K562 (cell line): Measurements from ENCODE around the gene UBXN10. TPM values are rescaled to one million over a fixed set of nuclear protein-coding genes. Genes with fewer than 3 reads are reported as not detected.

Source experiments
- CREBBP ChIP-seq: IDR thresholded peaks from one replicate; pipeline ENCODE4 v1.6.1; 2012; ENCODE audit warnings: low read depth, mild to moderate bottlenecking, control low read depth, inconsistent platforms, low read length
- EGR1 ChIP-seq: fragments of 450-650 bp; conservative IDR thresholded peaks from 2 replicates; pipeline ENCODE4 v1.6.1; 2017; ENCODE audit warnings: mild to moderate bottlenecking
- ESRRA ChIP-seq: fragments of 450-650 bp; IDR thresholded peaks from 2 replicates; pipeline ENCODE4 v1.6.1; 2014; ENCODE audit warnings: low read depth, mild to moderate bottlenecking, moderate library complexity, borderline replicate concordance
- GABPA ChIP-seq: fragments of 200-800 bp; sonication (Bioruptor generic); conservative IDR thresholded peaks from 2 replicates; pipeline ENCODE4 v1.6.1; 2016; ENCODE audit warnings: low read depth, missing genetic modification characterization, missing compliant biosample characterization
- HMG20B ChIP-seq: fragments of 250-450 bp; sonication (Bioruptor Pico); IDR thresholded peaks from 2 replicates; pipeline ENCODE4 v1.5.0; 2021; ENCODE audit warnings: mild to moderate bottlenecking
- KAT8 ChIP-seq: fragments of 450-650 bp; IDR thresholded peaks from 2 replicates; pipeline ENCODE4 v1.6.1; 2016; ENCODE audit warnings: low read depth, mild to moderate bottlenecking
- KDM4B ChIP-seq, 2 experiments: fragments of 450-650 bp in 1 of 2; sonication (generic) in 1 of 2; IDR thresholded peaks; 2 replicates each; pipeline ENCODE4 v1.6.1; 2016 to 2017; ENCODE audit warnings: borderline replicate concordance in 2 of 2, antibody characterized with exemption in 1 of 2, low read depth in 1 of 2, mild to moderate bottlenecking in 1 of 2
- MBD2 ChIP-seq: sonication (generic); IDR thresholded peaks from 2 replicates; pipeline ENCODE4 v1.6.1; 2016; ENCODE audit warnings: low read depth, borderline replicate concordance
- PCBP2 ChIP-seq: fragments of 200-400 bp; formaldehyde crosslinking; IDR thresholded peaks from 2 replicates; pipeline ENCODE4 v1.6.1; 2018; ENCODE audit warnings: low read length, low read depth, mild to moderate bottlenecking, moderate library complexity; ENCODE audit not compliant: poor library complexity, severe bottlenecking
- RB1 ChIP-seq: fragments of 450-650 bp; IDR thresholded peaks from 2 replicates; pipeline ENCODE4 v1.6.1; 2017; ENCODE audit warnings: low read depth, mild to moderate bottlenecking
- RNF2 ChIP-seq: sonication (generic); IDR thresholded peaks from 2 replicates; pipeline ENCODE4 v1.6.1; 2016
- SIX5 ChIP-seq, 2 experiments: IDR thresholded peaks; 2 replicates each; pipeline ENCODE4 v1.6.1; 2011; ENCODE audit warnings: low read length in 2 of 2, borderline replicate concordance in 1 of 2, low read depth in 1 of 2, mild to moderate bottlenecking in 1 of 2, moderate library complexity in 1 of 2; ENCODE audit not compliant: insufficient read depth in 1 of 2
- SREBF2 ChIP-seq: sonication (generic); formaldehyde crosslinking; IDR thresholded peaks from 2 replicates; pipeline ENCODE4 v1.4.0; 2020; ENCODE audit warnings: mild to moderate bottlenecking, missing genetic modification reagents
- SRF ChIP-seq, 2 experiments: fragments of 250-450, 450-650 bp in 1 of 2; sonication (Bioruptor Pico) in 1 of 2; sonication (generic) in 1 of 2; formaldehyde crosslinking; IDR thresholded peaks; 2 replicates each; pipeline versions ENCODE4 v1.5.0 to v1.5.1; 2020 to 2022; ENCODE audit warnings: mild to moderate bottlenecking in 1 of 2, missing genetic modification reagents in 1 of 2
- STAG1 ChIP-seq: sonication (generic); formaldehyde crosslinking; IDR thresholded peaks from 2 replicates; pipeline ENCODE4 v1.5.0; 2020; ENCODE audit warnings: missing genetic modification reagents, borderline replicate concordance
- XRCC4 ChIP-seq: IDR thresholded peaks from one replicate; pipeline ENCODE4 v1.6.1; 2011; ENCODE audit not compliant: insufficient read depth, insufficient read length; ENCODE audit errors: extremely low read depth
- YY1 ChIP-seq, 3 experiments: IDR thresholded peaks; 2 replicates each; pipeline ENCODE4 v1.6.1; 2011; ENCODE audit warnings: low read length in 2 of 3, mild to moderate bottlenecking in 2 of 3, moderate library complexity in 2 of 3, borderline replicate concordance in 1 of 3, control low read depth in 1 of 3, low read depth in 1 of 3; ENCODE audit not compliant: insufficient read depth in 3 of 3, insufficient replicate concordance in 2 of 3, control insufficient read depth in 1 of 3, insufficient read length in 1 of 3; ENCODE audit errors: extremely low read depth in 1 of 3
- ZNF165 ChIP-seq: fragments of 250-450 bp; sonication (Bioruptor Pico); IDR thresholded peaks from 2 replicates; pipeline ENCODE4 v1.4.0; 2020; ENCODE audit warnings: borderline replicate concordance
- ZNF311 ChIP-seq: fragments of 250-450 bp; sonication (Bioruptor Pico); IDR thresholded peaks from 2 replicates; pipeline ENCODE4 v1.4.0; 2020; ENCODE audit warnings: mild to moderate bottlenecking, moderate library complexity
- ZNF316 ChIP-seq: fragments of 450-650 bp; IDR thresholded peaks from 2 replicates; pipeline ENCODE4 v1.6.1; 2016
- ZNF384 ChIP-seq: IDR thresholded peaks from 2 replicates; pipeline ENCODE4 v1.6.1; 2012; ENCODE audit warnings: low read depth, low read length, improper control_type of control experiment
- ZNF395 ChIP-seq: fragments of 200-800 bp; sonication (Bioruptor generic); IDR thresholded peaks from 2 replicates; pipeline ENCODE4 v1.6.1; 2017; ENCODE audit warnings: missing genetic modification characterization, missing compliant biosample characterization
- polyA plus RNA-seq, 8 experiments: library from polyadenylated mRNA; depleted of rRNA in 4 of 8; stranded (reverse) in 5 of 8; unstranded in 3 of 8; fragments of >200 nt; fragmentation: Nextera tagmentation in 2 of 8; fragmentation: Illumina TruSeq in 1 of 8; extraction: Ambion mirVana in 2 of 8; extraction: Trizol in 1 of 8; gene quantifications; 2 replicates each; pipeline versions ENCODE4 v1.2.1 to v1.2.3, GENCODE V29; 2011 to 2014; ENCODE audit warnings: inconsistent platforms in 1 of 8, missing spikeins in 1 of 8
- total RNA-seq, 7 experiments: library from RNA; depleted of rRNA in 6 of 7; stranded (reverse); fragments of >200 nt in 6 of 7; fragmentation: Illumina TruSeq in 2 of 7; extraction: Trizol in 2 of 7; gene quantifications; 2 replicates each; pipeline versions ENCODE4 v1.2.1 to v1.2.3, GENCODE V29; 2011 to 2021; ENCODE audit warnings: low replicate concordance in 1 of 7
- TF ChIP-seq, protein P1 (sequence below): fragments of 450-650 bp; formaldehyde crosslinking; IDR thresholded peaks from 2 replicates; pipeline ENCODE4 v1.4.0; 2020; ENCODE audit warnings: mild to moderate bottlenecking, moderate library complexity
- TF ChIP-seq, protein P2 (sequence below): fragments of 450-650 bp; IDR thresholded peaks from 2 replicates; pipeline ENCODE4 v1.6.1; 2017; ENCODE audit warnings: mild to moderate bottlenecking, moderate library complexity
- TF ChIP-seq, protein P3 (sequence below), 2 experiments: fragments of 450-650 bp in 1 of 2; sonication (generic) in 1 of 2; formaldehyde crosslinking; conservative IDR thresholded peaks; 2 replicates each; pipeline versions ENCODE4 v1.4.0 to v1.8.1; 2020 to 2022; ENCODE audit warnings: mild to moderate bottlenecking in 1 of 2, missing genetic modification reagents in 1 of 2

Gene UBXN10
- total and polyA plus RNA-seq, 9 of the 15 experiments (the other 6 are each of a cell fraction or from before 2014, with no cell fraction given): 10.7 to 17.7 (median 13.6) TPM

DNA sequence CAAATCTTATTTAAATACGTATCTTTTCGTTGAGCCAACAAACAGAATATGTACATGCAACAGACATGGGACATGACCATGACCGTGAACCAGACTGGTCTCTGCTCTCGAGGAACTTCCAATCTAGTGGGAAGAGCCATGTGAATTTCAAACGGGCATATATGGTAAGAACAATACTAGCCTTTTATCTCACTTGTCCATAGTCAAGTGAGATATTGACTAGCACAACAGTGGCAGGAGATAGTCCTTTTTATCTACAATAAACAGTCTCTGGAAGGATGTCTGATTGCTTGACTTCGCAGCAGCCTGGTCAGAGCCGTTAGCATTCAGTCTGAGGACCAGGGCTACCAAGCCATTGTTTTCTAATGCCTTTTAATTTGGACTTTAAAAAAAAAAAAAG is 13.0 kb downstream of the UBXN10 start (continued):
- TF ChIP-seq, protein P1, sequence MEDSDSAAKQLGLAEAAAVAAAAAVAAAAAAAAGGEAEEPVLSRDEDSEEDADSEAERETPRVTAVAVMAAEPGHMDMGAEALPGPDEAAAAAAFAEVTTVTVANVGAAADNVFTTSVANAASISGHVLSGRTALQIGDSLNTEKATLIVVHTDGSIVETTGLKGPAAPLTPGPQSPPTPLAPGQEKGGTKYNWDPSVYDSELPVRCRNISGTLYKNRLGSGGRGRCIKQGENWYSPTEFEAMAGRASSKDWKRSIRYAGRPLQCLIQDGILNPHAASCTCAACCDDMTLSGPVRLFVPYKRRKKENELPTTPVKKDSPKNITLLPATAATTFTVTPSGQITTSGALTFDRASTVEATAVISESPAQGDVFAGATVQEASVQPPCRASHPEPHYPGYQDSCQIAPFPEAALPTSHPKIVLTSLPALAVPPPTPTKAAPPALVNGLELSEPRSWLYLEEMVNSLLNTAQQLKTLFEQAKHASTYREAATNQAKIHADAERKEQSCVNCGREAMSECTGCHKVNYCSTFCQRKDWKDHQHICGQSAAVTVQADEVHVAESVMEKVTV (CRISPR knock-in tag): no peak
- no peak for TF ChIP-seq ZNF316
- TF ChIP-seq KDM4B (IDR thresholded peaks at IDR 0.05; ENCODE audit: borderline replicate concordance in 2 of 2, low read depth in 1 of 2): no peak
- no peak for TF ChIP-seq XRCC4
- TF ChIP-seq, protein P2, sequence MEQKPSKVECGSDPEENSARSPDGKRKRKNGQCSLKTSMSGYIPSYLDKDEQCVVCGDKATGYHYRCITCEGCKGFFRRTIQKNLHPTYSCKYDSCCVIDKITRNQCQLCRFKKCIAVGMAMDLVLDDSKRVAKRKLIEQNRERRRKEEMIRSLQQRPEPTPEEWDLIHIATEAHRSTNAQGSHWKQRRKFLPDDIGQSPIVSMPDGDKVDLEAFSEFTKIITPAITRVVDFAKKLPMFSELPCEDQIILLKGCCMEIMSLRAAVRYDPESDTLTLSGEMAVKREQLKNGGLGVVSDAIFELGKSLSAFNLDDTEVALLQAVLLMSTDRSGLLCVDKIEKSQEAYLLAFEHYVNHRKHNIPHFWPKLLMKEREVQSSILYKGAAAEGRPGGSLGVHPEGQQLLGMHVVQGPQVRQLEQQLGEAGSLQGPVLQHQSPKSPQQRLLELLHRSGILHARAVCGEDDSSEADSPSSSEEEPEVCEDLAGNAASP: no peak
- peak; percentile 60; the same call in 1 of the 2 replicates for TF ChIP-seq RNF2
- no peak for TF ChIP-seq SREBF2 (CRISPR knock-in tag)
- TF ChIP-seq ZNF311: no peak
- no peak for TF ChIP-seq YY1 (IDR thresholded peaks at IDR 0.05; ENCODE audit: borderline replicate concordance in 1 of 3, control insufficient read depth in 1 of 3, extremely low read depth in 1 of 3, insufficient read depth in 3 of 3, insufficient read length in 1 of 3, insufficient replicate concordance in 2 of 3, low read depth in 1 of 3, low read length in 2 of 3)
- no peak for TF ChIP-seq STAG1 (CRISPR knock-in tag)
- TF ChIP-seq ZNF384: peak; percentile 82
- peak; percentile 41 to 93; a peak in 3 of 4 replicates for TF ChIP-seq SRF (CRISPR knock-in tag; IDR thresholded peaks at IDR 0.05)
- no peak for TF ChIP-seq EGR1
- TF ChIP-seq GABPA (tag): no peak
- peak; percentile 61 for TF ChIP-seq MBD2
- TF ChIP-seq PCBP2: no peak
- TF ChIP-seq ZNF395: peak; percentile 78
- TF ChIP-seq, protein P3, sequence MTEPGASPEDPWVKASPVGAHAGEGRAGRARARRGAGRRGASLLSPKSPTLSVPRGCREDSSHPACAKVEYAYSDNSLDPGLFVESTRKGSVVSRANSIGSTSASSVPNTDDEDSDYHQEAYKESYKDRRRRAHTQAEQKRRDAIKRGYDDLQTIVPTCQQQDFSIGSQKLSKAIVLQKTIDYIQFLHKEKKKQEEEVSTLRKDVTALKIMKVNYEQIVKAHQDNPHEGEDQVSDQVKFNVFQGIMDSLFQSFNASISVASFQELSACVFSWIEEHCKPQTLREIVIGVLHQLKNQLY (CRISPR knock-in tag; conservative IDR thresholded peaks at IDR 0.05): no peak
- no peak for TF ChIP-seq ESRRA
- TF ChIP-seq HMG20B (CRISPR knock-in tag): no peak
- no peak for TF ChIP-seq RB1
- TF ChIP-seq SIX5 (IDR thresholded peaks at IDR 0.05; ENCODE audit: borderline replicate concordance in 1 of 2, insufficient read depth in 1 of 2, low read depth in 1 of 2, low read length in 2 of 2): no peak
- TF ChIP-seq KAT8: no peak
- TF ChIP-seq CREBBP: no peak
- TF ChIP-seq ZNF165 (CRISPR knock-in tag): no peak
